Measurements from ENCODE around the gene MACROD2.

The MACROD2 gene

DNA sequence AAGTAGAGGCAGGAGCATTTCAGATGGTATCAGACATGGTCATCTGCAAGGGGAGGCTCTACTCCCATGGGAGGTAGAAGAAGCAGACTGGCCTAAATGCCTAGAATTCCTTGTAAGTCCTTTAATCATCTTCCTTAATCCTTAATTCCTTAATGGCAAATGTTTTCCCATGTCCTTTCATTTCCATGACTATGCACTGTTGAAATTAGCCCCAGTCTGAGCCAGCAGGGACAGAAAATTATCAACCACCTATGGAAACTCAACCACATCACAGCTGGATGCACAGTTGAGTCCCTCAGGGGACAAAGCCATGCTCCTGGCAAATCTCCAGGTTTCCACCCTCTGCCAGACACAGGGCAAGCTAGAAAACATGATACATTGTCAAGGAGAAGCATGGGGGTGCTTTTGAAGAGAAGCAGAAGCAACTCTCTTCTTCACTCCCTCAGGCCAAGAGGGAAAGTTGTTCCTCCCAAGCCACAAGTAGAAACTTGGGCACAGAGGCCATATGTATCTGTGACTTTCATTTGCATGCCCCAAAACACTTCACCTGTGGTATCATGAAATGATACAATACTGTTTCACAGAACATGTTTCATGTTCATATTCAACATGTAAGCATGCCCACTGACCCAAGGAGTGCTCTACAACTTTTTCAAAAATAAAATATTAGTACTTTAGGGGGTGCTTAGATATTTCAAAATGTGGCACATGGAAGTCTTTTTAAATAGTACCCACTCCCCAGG lies 1894.4 kb downstream of the MACROD2 start:
- in situ Hi-C loops (cut with MboI; ENCODE audit: low sequenced_read_pairs) = no loop called here

GRCh38 chr20:15890407-15890982 lies 1895.2 kb downstream of the MACROD2 start:
- in situ Hi-C loops (cut with MboI; ENCODE audit: low sequenced_read_pairs) = no loop called here

GRCh38 chr20:15895126-15895525 lies 1899.8 kb downstream of the MACROD2 start:
- in situ Hi-C loops (cut with MboI; ENCODE audit: low sequenced_read_pairs) = no loop called here

- in situ Hi-C loops (cut with MboI; ENCODE audit: low sequenced_read_pairs) = no loop called here
Observed at GRCh38 chr20:15895560-15896084, 1900.3 kb downstream of the MACROD2 start.

DNA sequence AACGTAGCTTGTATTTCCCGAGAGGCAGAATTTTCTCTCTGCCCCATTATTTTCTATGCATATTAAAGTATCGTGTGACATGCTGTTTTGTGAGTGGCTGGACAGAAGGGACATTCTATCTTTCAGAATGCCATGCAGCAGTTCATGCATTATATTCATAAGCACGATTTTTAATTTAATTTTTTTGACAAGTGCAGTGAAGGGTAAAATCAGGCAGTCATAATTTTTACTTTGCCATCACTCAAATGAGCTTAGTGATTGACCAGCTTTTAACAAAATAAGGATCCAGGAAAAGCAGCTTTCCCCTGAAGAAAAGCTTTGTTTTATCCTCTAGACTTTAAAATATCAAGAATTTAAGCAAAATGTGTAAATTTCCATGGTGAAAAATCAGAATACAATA lies 1904.7 kb downstream of the MACROD2 start:
- in situ Hi-C loops (cut with MboI; ENCODE audit: low sequenced_read_pairs) = no loop called here

GRCh38 chr20:15900443-15900842 lies 1905.1 kb downstream of the MACROD2 start:
- in situ Hi-C loops (cut with MboI; ENCODE audit: low sequenced_read_pairs) = no loop called here

DNA sequence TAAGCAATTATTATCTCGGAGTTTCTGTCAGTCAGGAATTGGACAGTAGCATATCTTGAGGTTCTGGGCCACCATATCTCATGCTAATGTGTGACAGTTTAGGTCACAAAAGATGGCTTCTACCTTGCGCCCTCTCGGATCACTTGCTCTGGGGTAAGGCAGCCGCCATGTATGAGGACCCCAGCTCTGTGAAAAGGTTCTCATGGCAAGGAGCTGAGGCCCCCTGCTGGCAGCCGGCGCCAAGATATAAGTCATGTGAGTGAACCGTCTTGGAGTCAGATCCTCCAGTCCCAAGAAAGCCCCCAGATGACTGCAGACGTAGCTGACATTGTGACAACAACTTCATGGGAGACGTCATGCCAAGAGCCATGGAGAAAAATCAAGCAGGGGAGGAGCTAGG lies 1907.2 kb downstream of the MACROD2 start:
- in situ Hi-C loops (cut with MboI; ENCODE audit: low sequenced_read_pairs) = no loop called here

DNA sequence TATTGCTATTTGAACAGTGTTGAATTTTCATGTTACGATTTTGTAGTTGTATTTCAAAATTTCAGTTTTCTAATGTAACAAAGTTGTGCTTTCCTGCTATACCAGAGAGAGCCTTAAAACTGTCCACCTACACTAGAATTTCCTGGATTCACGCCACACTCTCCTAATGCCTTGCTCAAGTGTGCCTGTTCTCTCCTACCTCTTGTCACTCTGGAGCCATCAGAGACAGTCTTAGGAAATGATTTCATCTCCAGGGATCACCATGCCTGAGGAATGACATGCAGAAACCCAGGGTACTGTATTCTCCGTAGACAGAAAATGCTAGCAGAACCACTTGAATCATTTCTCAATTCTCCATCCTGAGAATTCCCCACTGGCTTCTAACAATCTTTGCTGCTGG lies 1910.3 kb downstream of the MACROD2 start:
- in situ Hi-C loops (cut with MboI; ENCODE audit: low sequenced_read_pairs) = no loop called here

DNA sequence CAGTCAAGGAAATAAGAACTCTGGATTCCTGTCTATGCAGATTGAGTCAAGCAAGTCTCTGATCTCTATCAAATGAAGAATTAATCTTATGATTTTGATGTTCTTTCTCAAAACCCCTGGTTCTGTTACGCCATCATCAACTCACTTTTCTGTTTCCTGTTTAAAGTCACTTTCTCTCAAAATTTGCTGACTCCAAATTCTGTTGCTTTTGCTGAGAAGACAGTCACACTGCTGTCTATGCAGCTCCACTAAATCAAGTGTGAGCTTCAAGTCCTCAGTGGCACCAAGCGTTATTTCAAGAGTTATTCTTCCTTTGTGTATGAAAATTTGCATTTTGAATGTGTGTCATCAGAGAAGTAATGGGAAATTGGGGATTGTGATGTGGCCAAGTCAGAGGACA lies 1914.7 kb downstream of the MACROD2 start:
- in situ Hi-C loops (cut with MboI; ENCODE audit: low sequenced_read_pairs) = no loop called here

GRCh38 chr20:15911581-15911980 lies 1916.3 kb downstream of the MACROD2 start:
- in situ Hi-C loops (cut with MboI; ENCODE audit: low sequenced_read_pairs) = no loop called here

- in situ Hi-C loops (cut with MboI; ENCODE audit: low sequenced_read_pairs) = no loop called here
Observed at GRCh38 chr20:15913391-15914025, 1918.2 kb downstream of the MACROD2 start.

DNA sequence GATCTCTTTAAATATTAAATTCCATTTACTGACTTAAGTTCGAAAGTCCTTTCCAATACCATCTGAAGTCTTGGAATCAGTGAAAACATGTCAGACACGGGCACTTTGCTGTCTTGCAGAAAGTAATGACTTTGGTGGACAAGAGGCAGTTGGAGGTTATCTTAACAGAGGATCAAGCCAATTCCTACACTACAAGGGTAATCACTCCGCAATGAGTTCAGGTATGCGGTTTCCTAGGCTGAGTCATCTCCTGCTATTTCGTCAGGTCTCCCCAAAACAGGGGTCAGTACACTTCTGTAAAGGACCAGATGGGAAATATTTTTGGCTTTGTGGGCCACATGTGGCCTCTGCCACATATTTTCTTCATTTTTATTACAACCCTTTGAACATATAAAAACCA lies 1921.3 kb downstream of the MACROD2 start:
- in situ Hi-C loops (cut with MboI; ENCODE audit: low sequenced_read_pairs) = no loop called here

DNA sequence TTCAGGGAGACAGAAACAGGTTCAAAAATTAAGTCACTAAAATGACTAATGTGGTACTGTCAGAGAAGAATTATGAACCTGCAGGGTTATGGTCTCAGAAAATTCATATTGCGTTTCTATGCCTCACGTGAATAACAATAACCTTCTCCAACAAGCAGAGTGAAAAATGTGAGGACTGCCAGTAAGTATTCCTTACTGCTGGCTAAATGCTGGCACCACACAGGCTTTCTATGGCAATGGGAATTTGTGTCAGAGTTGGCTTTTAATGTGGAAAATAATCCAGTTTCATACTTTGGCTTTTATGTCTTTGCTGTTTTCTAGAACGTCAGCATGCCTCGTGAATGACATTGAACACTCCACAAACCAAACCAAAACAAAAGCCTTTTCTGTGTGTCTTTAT lies 1922.0 kb downstream of the MACROD2 start:
- in situ Hi-C loops (cut with MboI; ENCODE audit: low sequenced_read_pairs) = no loop called here

- in situ Hi-C loops (cut with MboI; ENCODE audit: low sequenced_read_pairs) = no loop called here
Observed at GRCh38 chr20:15918631-15919030, 1923.3 kb downstream of the MACROD2 start.

- in situ Hi-C loops (cut with MboI; ENCODE audit: low sequenced_read_pairs) = no loop called here
Observed at GRCh38 chr20:15919118-15919517, 1923.8 kb downstream of the MACROD2 start.

DNA sequence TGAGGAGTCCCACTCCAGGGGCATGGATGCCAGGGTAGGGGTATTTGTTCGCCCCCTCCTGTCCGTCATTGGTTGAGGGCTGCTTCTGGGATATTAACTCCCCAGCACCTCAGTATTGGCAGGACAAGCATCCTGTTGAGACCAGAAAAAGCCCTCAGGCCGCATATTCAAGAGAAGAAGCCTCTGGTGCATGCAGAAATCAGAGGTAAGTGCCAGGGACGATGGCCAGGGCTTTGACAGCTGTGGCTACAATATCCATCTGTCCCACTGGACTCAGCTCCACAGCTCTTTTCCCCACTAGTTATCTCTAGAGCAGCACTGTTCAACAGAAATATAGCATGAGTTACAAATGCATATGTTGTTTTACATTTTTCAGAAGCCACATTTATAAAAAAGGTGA lies 1926.6 kb downstream of the MACROD2 start:
- in situ Hi-C loops (cut with MboI; ENCODE audit: low sequenced_read_pairs) = no loop called here

DNA sequence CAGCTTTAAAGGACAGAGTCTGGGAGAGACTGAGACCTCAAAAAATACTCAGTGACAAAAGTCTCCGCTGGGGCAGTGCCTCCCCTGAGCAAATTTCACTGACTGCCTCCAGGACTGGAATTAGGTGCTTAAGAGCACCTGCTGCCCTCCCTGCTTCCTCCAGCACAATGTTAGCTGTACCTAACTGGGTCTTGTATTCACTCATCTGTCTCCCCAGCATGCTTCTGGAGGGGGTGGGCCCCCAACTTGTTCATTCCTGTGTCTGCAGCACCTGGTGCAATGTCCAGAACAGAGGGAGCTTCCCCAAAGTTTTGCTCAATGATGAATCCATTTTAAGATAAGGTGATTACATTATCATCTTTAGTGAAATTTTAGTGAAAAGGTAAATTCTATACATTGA lies 1927.2 kb downstream of the MACROD2 start:
- in situ Hi-C loops (cut with MboI; ENCODE audit: low sequenced_read_pairs) = no loop called here

- in situ Hi-C loops (cut with MboI; ENCODE audit: low sequenced_read_pairs) = no loop called here
Observed at GRCh38 chr20:15923030-15923776, 1927.9 kb downstream of the MACROD2 start.

GRCh38 chr20:15924556-15924955 lies 1929.2 kb downstream of the MACROD2 start:
- in situ Hi-C loops (cut with MboI; ENCODE audit: low sequenced_read_pairs) = no loop called here

GRCh38 chr20:15925376-15925775 lies 1930.1 kb downstream of the MACROD2 start:
- in situ Hi-C loops (cut with MboI; ENCODE audit: low sequenced_read_pairs) = no loop called here

- in situ Hi-C loops (cut with MboI; ENCODE audit: low sequenced_read_pairs) = no loop called here
Observed at GRCh38 chr20:15927893-15928650, 1932.8 kb downstream of the MACROD2 start.

All from HL-60/S4 (cell line).